K562 treated with DMSO at 1 percent for 4 hours (cell line): ENCODE measurements around the gene SPACA5B. TPM values are rescaled to one million over a fixed set of nuclear protein-coding genes. Genes with fewer than 3 reads are reported as not detected.

Experiments
- total RNA-seq: library from RNA; unstranded; fragments of 300-600 nt; gene quantifications from 2 replicates; pipeline ENCODE4 v1.2.3, GENCODE V29; 2022; ENCODE audit not compliant: insufficient read depth

SPACA5B gene
- not detected in 2 replicates for total RNA-seq

DNA sequence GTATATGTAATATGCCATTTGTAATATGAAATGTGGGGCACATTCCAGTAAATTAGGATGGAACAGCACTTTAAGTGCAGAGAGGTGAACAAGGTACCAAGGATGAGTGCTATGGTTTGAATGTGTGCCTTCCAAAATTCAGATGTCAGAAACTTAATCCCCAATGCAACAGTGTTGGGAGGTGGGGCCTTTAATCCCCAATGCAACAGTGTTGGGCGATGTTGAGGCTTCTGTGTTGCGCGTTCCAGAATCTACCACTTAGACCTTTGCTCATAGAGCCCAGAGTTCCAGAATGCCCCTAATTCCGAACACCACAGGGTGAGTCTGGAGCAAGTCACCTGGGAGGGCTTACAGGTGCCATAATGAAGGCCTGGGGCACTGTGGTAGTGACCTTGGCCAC lies at the start of gene SPACA5B:
Gene SPACA5B, plus strand, starts transcription at position 301 of the 400 bp plus-strand sequence. Its CDS starts 62 bp downstream, at position 363.

Other genes with a start within 250 kb of the SPACA5B start
- 2.1 and 3.3 TPM in 2 replicates for gene ZNF182, start 126.6 kb upstream of the SPACA5B start, total RNA-seq
- gene SPACA5, start 123.6 kb upstream of the SPACA5B start, total RNA-seq, result not detected in 2 replicates
- 0.30 TPM in 1 of 2 replicates, not detected in the other for gene ZNF630, start 59.0 kb upstream of the SPACA5B start, total RNA-seq
- gene SSX5, start 66.2 kb downstream of the SPACA5B start, total RNA-seq, result 1.1 TPM in 1 of 2 replicates, not detected in the other
- gene SSX1, start 124.8 kb downstream of the SPACA5B start, total RNA-seq, result 76.5 and 84.7 TPM in 2 replicates
- 37.5 and 59.9 TPM in 2 replicates for gene SSX3, start 226.1 kb downstream of the SPACA5B start, total RNA-seq